HG03097 (cell line): ENCODE results near the gene TMEM132C.

Source experiments
- ATAC-seq: cut with Tn5 transposase; IDR thresholded peaks from one replicate; pipeline ENCODE4 v1.9.1; 2021; ENCODE audit not compliant: unreplicated experiment, low FRiP score

Gene TMEM132C

DNA sequence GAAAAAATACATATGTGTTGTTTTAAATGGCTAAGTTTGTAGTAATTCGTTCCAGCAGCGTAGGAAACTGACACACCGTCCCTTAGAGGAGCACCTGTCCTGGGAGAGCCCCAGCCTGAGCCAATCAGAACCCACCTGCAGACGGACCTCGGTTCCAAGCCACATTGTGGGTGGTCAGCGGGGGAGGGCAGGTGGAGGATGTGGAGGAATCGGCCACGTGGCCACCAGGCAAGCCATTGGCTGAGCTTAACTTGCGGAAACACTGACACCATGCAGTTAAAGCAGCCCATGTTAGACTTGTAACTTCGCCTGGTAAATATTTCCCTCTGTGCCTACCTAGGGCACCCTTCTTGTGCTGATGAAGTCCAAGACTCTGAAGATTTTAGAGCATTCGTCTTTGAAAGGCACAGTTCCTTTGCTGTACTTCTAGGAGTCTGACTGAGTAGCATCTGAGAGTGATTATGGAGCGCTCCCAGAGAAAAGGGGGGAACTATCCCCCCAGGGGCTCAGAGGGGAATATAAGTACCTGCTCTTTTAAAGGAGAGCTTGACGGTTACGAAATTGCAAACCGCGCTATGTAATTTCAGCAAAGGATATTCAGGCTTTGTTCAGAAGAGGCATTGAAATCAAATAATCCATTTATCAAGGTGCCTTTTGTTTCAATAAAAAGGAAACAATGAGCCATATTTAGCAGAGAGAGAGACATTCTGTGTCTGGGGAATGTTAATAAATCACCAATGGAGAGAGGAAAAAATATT lies 135.7 kb downstream of the TMEM132C start:
- ATAC-seq: no peak

DNA sequence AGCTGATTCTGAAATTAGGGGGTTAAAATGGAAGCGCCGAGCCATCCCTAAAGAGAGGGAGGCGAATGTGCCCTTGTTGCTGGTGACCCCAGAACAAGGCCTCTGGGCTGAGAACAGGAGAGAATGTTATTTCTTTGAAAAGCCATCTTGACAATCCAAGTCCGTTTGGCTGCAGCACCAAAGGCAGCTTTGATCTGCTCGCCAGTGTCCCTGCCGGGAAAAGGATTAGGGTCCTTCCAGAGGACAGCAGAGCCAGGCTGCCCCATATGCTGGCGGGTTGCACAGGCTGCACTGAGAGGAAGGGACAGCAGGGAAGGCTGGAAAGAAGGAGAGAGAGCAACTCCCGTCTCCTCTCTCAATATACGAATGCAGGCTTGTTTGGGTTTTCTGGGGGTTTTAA lies 141.7 kb downstream of the TMEM132C start:
- no peak for ATAC-seq

DNA sequence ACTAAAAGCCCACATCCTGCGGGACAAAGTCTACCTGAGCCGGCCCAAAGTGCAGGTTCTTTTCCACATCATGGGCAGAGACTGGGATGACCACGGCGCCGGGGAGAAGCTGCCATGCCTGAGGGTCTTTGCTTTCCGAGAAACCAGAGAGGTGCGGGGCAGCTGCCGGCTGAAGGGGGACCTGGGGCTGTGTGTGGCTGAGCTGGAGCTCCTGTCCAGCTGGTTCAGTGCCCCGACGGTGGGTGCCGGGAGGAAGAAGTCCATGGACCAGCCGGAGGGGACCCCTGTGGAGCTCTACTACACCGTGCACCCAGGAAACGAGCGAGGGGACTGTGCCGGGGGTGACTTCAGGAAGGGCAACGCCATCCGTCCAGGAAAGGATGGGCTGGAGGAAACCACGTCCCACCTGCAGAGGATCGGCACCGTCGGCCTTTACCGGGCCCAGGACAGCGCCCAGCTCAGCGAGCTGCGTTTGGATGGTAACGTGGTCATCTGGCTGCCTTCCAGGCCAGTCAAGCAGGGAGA lies 148.1 kb downstream of the TMEM132C start:
- no peak for ATAC-seq

DNA sequence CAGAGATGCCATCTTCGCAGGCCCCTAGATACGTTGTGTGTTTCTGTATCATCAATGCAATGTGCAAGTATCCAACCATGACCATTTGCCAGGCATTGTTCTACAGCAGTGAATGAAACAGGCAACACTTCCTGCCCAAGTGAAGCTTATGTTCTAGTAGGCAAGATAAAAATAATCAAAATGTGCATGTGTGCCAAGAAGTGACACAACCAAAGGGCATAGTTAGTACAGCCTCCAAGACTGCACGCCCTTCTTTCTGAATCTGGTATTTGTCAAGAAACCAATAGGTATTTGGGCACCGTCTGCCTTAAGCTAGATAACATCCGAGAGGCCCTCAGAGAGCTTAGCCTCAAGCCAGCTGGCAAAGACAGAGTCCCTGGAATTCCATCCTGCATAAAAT lies 152.0 kb downstream of the TMEM132C start:
- ATAC-seq: no peak

DNA sequence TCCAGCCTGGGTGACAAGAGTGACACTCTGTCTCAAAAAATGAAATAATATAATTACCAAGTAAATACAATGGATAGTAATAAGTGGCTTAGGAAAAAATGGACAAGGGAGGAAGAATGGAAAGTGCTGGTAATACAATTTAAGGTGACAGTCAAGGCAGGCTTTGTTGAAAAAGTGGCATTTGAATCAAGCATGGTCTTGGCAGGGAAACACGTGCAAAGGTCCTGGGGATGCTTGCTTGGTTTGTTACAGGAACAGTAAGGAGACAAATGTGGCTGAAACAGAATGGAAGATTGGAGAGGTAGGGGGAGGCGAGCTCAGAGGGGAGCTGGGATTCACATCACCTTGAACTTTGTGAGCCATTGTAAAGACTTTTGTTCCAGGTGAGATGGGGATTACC lies 153.2 kb downstream of the TMEM132C start:
- no peak for ATAC-seq

DNA sequence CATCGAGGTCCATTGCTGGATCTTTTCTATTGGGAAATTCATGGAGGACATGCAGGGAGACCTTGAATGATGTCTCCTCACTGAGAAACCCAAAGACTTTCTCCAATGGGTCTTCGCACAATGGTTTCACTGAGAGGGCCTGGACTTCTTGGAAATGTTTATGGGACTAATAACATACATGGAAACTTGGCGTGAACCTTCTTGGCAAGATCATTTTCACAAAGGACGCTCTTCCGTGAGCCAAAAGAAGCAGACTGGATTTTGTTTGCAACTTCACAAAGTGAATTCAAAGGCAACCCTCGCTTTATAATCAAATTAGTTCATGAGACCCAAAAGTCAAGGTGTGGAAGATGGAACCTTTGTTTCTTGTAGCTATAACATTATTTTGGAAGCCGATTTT lies 154.4 kb downstream of the TMEM132C start:
- no peak for ATAC-seq

DNA sequence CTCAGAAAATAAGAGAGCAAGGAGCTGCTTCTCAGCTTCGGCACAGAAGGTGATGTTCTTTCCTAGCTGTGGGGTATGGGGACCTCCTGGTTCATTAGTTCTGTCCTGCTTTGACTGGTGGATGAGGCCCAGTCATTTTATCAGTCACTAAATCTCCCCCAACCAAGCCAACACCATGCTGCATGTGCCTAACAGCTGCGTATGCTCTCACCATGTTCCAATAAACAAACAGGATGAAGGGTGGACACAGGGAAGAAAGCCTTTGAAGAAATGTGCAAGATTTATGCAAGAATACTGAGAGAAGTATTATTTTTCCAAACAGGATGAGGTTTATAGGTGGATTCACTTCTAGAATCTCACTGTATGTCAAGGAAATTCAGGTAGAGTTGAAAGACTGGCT lies 156.2 kb downstream of the TMEM132C start:
- no peak for ATAC-seq

DNA sequence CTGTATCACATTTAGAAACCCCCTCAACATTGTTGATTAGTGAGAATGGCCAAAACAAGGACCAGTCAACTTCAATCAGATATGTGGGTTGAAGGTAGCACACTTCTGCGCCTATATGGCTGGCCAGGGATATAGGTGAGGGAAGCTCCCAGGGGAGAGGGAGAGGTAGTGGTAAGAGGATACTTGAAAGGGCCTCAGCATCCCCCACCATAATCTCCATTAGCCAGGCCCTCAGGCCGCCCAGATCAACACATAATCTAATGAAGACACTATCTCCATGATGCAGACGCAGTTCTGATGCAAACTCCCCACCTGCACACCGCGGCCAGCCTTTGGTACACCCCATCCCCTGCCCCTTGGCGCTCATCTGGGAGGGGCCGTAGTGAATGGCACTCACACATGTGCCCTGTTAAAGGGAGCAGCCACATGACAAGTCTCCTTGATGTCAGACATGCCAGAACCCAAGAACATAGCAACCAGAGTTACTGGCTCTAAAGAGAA lies 158.0 kb downstream of the TMEM132C start:
- ATAC-seq: no peak

DNA sequence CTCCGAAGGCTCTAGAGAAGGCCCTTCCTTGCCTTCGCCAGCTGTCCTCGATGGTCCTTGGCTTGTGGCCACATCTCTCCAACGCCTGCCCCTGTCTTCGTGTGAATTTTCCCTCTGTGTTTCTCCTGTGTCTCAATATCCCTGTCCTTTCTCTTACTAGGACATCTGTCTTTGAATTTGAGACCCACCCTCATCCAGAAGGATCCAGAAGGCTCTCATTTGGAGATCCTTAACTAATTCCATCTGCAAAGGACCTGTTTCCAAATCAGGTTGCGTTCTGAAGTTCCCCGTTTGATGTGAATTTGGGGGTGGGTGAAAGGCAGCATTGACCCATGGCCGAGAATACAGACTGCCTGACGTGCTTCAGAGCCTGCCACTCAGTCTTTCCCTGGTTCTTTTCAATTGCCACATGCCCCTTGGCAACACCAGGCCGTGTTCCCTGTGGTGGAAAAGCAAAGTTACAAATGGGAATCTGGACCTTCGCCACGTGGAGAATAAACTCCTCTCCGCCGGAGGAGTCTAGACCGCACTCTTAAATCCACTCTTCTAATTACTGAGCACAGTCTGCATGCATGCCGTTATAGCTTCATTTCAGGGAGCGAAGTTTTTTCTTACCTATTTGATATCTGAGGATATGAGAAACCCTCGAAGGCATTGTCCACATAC lies 158.8 kb downstream of the TMEM132C start:
- ATAC-seq: no peak

DNA sequence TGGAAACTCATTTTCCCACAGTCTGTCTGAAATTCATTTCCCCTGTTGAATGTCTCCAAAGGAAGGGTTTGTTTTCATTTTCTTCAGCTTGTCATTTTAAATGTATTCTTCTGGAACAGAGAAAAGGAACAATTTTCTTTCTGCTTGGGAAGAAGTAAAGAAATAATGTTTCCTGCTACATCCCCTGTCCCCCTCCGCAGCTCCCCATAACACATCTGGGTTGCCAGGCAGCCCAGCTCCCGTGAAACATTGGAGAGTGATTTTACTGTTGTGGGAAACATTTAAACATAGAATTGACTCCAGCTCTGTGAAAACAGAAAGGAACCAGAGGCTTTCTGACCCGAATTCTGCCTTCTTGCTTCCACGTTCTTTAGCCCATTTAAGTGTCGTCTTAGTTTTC lies 159.5 kb downstream of the TMEM132C start:
- ATAC-seq: no peak

DNA sequence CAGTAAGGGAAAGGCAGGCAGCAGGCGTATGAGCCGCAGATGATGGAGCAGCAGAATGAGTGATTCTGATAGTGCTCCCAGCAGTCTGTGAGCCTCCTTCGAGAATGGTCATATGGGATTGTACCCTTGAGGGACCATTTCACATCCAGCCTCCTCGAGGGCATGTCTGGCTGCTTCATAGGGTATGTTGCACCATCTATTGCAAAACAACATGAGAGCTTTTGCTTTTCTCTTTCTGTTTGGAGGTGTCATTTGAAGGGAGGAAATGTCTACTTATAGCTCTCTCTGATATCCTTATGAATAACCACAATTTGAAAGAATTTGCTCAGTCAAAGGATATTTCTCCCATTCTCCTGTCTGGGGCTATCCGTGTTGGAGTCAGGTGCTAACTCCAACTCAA lies 172.8 kb downstream of the TMEM132C start:
- no peak for ATAC-seq

DNA sequence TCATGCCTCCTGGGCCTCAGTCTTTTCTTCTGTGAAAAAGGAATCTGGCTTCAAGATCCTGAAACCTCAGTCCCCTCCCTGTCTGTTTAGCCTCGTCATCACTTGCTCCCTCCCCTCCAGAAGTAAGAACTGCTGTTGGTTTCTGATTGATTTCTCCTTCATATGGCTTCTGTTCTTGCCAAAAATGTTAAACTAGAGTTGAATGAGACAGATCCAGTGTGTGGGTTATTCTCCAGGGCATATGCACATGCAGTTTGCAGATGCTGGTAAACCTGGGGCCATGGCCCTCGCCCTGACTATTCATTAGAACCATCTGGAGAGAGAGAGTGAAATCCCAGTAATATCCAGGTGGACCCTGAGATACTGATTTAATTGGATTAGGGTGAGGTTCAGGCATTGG lies 175.1 kb downstream of the TMEM132C start:
- no peak for ATAC-seq

DNA sequence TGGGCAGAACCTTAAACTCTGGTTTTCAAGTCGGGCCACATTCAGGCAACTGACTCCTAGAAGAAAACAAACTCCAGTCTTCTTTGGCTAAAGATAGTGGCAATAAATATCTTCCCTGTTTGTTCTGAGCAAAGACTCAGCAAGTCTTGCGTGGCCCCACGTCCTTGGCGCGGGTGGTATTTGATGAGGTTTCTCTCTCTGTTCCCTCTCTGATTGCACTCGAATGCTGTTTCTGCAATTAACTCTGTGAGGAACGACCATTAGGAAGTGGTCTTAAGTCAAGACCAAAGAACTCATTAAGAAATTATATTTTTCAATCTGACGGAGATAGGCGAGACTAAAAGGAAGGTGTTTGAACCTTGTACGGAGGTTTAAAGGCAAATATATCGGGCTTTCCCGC lies 177.6 kb downstream of the TMEM132C start:
- ATAC-seq: no peak

DNA sequence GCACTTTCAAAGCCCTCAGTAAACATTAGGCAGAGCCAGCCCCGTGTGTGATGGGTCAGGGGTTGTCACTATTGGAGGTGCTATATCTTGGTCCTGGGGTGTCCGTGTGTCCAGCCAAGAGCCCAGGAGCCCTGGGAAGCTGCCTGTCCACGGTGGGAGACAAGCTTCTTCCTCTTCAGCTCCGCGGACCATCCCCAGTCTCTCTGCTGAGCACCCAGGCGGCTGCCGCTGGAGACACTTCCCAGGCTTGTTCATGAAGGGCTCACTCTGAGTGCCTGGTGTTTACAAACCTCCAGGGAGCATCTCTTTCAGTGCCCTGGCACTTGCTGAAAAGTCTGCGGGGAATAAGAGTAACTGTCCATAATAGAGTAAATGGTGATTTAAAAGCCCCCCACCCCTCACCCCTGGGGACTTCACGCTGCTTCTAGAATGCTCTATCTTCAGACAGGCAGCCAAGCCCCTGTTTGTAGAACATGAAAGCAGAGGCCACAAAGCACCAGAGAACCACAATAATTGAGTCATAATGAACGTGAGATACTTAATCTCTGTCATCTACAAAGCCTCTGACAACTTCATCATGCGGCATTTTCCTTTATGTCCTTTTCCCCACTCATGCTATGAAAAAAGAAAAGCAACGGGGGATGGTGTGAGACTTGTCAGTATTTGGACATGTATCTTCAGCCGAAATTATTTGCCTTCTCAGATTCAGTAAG lies 178.6 kb downstream of the TMEM132C start:
- no peak for ATAC-seq

DNA sequence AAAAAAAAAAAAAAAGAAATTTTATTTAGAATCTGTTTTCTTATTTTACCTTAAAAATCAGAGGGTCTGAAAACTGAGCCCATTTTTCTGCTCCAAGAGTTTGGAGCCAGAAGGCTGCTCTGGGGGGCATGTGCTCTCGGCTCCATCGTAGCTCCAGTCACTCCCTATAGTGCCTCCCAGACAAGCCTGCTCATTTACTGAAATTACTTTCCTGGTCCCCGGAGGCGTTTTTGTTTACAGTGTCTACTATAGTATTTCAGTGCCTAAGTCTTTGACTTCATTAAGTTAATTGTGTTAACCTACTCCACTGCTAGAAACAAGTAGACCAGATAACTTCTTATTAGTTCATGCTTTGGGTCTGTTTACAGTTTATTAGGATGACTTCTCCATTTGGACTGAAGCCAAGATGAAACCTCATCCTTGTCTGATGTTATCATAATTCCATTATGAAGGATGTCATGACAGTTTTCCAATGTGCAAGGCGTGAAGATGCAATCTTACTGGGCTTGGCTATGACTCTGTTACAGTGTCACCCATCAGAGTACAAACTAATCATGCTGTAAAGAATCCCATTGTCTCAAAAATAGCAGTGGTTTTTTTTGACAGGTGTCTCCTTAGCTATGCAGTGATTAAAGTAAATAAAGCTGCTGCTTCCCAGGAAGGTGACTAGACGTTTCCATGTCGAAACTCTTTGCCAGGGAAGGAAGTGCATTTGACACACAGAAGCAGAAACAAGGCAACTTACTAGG lies 182.3 kb downstream of the TMEM132C start:
- no peak for ATAC-seq

DNA sequence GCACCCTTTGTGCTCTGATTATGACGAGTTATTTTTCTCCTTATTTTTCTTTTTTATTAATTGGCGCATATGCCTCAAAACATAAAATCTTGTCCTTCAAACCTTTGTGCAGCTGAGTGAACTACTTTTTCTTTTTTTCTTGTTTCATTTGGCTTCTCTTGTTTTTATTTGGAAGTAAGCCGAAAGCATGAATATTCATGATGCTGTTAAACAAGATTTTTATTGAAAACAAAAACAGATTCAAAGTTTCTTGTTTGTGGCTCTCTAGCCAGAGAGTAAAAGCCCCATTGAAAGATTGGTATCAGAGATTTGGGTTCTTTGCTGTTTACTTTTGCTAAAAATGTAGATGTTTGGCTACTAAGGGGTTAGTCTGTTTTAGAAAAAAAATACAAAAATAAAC lies 183.8 kb downstream of the TMEM132C start:
- ATAC-seq: no peak

DNA sequence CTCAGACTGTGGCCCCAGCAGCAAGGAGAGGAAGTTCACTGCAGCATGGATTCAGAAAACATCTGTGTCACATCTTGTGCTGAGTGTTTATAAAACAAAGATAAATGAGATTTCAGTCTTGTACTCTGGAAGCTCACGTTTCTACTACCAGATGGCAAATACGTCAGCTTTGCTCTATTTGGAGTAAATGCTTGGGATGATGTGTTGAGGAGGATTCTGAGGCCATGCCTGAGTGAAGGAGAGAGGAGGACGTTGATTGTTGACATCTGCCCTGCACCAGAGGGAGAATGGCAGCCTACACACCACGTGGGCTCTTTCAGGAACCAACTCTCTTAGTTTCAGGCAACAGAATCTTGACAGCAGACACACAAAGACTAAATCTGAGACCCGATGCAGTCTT lies 188.9 kb downstream of the TMEM132C start:
- no peak for ATAC-seq

DNA sequence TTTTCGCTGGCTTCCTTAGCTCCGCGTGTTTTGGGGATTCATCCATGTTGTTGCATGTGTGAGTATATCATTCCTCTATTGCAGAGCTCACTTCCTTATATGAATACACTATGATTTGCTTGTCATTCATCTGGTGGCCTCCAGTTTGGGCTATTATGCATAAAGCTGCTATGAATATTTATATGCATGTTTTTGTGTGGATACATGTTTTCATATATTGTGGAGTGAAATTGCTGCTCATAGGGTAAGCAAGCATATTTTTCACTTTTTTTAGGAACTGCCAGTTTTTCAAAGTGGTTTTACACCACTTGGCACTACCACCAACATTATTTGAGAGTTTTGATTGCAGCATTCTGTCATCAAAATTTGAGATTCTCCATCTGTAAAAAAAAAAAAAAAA lies 190.0 kb downstream of the TMEM132C start:
- ATAC-seq: no peak

DNA sequence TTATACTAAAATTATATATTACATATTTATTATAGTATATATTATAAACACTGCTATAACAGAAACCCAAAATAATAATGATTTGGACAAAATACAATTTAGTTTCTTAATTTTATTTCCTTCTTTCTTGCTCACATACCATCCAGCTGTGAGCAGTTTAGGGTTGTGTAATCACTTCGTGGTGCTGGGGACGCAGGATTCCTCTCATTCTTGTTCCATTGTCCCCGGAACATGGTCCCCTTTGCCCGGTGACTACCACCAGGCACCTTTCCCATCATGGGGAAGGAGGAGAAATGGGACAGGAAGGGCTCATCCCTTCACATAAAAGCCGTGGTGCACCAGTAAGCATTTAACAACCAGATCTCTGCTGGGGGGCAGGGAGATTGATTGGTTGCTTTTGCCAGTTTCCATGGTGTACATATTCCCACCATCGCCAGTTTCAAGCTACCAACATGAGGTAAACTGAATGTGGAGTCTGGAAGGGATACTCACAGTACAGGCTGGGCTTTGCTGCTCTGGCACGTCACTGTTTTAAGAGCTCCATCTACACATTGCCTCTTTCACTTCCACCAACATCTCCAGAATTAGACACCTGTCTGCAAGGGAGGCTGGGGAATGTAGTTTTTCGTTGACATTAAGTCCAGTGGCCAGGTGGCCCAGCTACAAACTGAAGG lies 191.5 kb downstream of the TMEM132C start:
- ATAC-seq: no peak

DNA sequence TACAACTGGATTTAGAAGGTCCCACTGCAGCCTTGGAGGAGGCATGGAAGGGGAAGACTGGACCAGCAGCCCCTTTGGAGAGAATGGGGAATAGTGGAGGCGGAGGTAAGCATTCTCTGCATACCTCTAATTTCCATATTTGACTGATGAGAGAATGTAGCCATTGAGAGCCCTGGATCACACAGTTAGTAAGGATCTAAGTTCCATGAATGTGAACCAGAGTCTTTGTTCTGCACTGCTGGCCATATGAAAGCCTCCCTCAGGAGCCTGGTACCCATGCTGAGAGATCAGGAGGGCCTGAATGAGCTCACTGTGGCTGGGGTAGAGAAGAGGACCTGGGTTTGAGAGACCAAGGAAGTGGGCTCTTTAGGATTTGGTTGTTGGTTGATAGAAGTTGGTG lies 192.1 kb downstream of the TMEM132C start:
- no peak for ATAC-seq
